Spleen (tissue), 7 donors: ENCODE measurements around the gene ARHGEF40.

Experiments used
- POLR2AphosphoS5 ChIP-seq, 3 donors: sonication (generic); formaldehyde crosslinking; IDR thresholded peaks; one replicate each; pipeline ENCODE4 v1.5.1; 2017; ENCODE audit warnings: antibody characterized with exemption in 3 of 3
- TF ChIP-seq, protein P1 (sequence below), 11 experiments: fragments of 200-600 bp in 7 of 11; fragments of 450-650 bp in 4 of 11; sonication (generic) in 4 of 11; IDR thresholded peaks in 8 of 11; conservative IDR thresholded peaks in 3 of 11; 1 replicate in 7 of 11; 2 replicates in 4 of 11; pipeline versions ENCODE4 v1.4.0 to v1.8.0; 2016 to 2021; ENCODE audit warnings: antibody characterized with exemption in 11 of 11, inconsistent platforms in 4 of 11, mild to moderate bottlenecking in 1 of 11
- donor health status: DM: no; HTN: no; CAD: no; lungs with moderate emphysema.
- donor health status: DM: no; HTN: no; CAD: no.
- donor health status: DM: no; HTN: no; CAD: no.

DNA sequence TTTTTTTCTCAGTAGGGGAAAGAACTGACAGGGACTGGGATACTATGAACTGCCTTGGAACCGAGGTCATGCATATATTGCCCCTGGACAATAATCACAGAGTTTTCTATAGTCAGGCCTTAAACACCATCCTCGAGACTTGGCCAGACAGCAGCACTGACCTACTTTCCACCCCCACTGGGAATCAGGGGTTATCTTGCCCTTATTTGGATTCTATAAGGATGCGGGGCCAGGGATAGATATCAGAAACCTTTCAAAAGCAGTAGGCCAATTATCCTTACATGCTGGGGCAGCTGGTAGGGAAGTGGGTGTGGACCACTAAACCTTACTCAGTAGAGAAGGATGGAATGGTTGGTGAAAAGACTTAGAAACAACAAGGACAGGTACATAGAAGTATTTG, 26.3 kb downstream of the ARHGEF40 start:
- TF ChIP-seq, protein P1, sequence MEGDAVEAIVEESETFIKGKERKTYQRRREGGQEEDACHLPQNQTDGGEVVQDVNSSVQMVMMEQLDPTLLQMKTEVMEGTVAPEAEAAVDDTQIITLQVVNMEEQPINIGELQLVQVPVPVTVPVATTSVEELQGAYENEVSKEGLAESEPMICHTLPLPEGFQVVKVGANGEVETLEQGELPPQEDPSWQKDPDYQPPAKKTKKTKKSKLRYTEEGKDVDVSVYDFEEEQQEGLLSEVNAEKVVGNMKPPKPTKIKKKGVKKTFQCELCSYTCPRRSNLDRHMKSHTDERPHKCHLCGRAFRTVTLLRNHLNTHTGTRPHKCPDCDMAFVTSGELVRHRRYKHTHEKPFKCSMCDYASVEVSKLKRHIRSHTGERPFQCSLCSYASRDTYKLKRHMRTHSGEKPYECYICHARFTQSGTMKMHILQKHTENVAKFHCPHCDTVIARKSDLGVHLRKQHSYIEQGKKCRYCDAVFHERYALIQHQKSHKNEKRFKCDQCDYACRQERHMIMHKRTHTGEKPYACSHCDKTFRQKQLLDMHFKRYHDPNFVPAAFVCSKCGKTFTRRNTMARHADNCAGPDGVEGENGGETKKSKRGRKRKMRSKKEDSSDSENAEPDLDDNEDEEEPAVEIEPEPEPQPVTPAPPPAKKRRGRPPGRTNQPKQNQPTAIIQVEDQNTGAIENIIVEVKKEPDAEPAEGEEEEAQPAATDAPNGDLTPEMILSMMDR (IDR thresholded peaks at IDR 0.05 in 8 of 11, conservative IDR thresholded peaks at IDR 0.05 in 3 of 11), result no peak
- no peak for TF ChIP-seq POLR2AphosphoS5 (IDR thresholded peaks at IDR 0.05)
